Thyroid gland (tissue), 4 donors: Measurements from ENCODE around the gene SMIM14.
"Not testable (repeated sequence)": the region's sequence is repeated elsewhere in the genome, so short reads cannot be mapped to it uniquely, and the experiment has no call there.

ENCODE experiments used
- POLR2A ChIP-seq, 2 donors: fragments of 450-650 bp; IDR thresholded peaks; one replicate each; pipeline ENCODE4 v1.6.1; 2017; ENCODE audit warnings: antibody characterized with exemption in 2 of 2, mild to moderate bottlenecking in 2 of 2, moderate library complexity in 1 of 2
- TF ChIP-seq, protein P1 (sequence below), 6 experiments: fragments of 200-600 bp in 3 of 6; fragments of 450-650 bp in 3 of 6; sonication (generic) in 3 of 6; IDR thresholded peaks; one replicate each; pipeline ENCODE4 v1.5.1; 2016 to 2019; ENCODE audit warnings: antibody characterized with exemption in 6 of 6, mild to moderate bottlenecking in 2 of 6, inconsistent platforms in 1 of 6, moderate library complexity in 1 of 6

DNA sequence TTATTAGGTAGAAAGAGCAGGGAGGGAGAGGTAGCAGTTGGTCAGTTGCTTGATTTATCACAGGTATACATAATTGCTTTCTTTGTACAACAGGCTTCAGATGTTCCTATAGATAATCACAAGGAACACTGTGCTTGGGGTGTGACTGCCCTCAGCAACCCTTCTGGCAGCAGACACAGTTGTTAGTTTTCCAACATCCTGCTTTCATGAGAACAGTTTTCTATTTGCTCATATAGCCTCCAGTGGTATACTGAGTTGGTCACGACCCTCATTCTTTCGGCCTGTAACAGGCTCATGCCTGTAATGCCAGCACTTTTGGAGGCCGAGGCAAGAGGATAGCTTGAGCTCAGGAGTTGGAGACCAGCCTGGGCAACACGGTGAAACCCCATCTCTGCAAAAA, 94.6 kb downstream of the SMIM14 start:
- TF ChIP-seq, protein P1, sequence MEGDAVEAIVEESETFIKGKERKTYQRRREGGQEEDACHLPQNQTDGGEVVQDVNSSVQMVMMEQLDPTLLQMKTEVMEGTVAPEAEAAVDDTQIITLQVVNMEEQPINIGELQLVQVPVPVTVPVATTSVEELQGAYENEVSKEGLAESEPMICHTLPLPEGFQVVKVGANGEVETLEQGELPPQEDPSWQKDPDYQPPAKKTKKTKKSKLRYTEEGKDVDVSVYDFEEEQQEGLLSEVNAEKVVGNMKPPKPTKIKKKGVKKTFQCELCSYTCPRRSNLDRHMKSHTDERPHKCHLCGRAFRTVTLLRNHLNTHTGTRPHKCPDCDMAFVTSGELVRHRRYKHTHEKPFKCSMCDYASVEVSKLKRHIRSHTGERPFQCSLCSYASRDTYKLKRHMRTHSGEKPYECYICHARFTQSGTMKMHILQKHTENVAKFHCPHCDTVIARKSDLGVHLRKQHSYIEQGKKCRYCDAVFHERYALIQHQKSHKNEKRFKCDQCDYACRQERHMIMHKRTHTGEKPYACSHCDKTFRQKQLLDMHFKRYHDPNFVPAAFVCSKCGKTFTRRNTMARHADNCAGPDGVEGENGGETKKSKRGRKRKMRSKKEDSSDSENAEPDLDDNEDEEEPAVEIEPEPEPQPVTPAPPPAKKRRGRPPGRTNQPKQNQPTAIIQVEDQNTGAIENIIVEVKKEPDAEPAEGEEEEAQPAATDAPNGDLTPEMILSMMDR (IDR thresholded peaks at IDR 0.05), result not testable (repeated sequence)
- not testable (repeated sequence) for TF ChIP-seq POLR2A (IDR thresholded peaks at IDR 0.05)
